HG03457 (cell line): ENCODE data around the gene CELSR1.
"Not testable (repeated sequence)": the region's sequence is repeated elsewhere in the genome, so short reads cannot be mapped to it uniquely, and the experiment has no call there.

Experiments used
- ATAC-seq: cut with Tn5 transposase; IDR thresholded peaks from one replicate; pipeline ENCODE4 v1.9.1; 2021; ENCODE audit warnings: moderate number of reproducible peaks; ENCODE audit not compliant: unreplicated experiment

CELSR1 gene

DNA sequence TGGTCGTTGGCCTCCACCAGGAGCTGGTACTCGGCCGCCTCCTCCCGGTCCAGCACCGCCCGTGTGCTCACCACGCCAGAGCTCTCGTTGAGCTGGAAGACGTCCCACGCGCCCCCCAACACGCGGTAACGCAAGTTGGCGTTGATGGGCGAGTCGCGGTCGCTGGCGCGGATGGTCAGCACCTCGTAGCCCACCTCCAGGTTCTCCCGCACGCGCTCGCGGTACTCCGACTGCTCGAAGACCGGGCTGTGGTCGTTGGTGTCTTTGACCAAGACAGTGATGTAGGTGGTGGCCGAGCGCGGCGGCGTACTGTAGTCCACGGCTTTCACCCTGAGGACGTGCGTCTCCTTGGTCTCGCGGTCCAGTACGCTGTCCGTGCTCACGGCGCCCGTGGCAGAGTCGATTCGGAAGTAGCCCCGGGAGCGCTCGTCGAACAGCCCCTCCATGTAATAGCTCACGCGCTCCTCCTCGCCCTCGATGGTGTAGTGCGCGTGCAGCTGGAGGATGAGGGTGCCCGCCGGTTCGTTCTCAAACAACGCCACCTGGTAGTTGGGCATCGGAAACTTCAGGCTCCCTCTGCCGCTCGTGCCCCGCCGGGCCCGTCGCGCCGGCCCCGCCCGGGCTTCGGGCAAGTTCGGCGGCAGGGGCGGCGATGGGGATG is 1.4 kb downstream of the CELSR1 start:
- ATAC-seq: no peak

DNA sequence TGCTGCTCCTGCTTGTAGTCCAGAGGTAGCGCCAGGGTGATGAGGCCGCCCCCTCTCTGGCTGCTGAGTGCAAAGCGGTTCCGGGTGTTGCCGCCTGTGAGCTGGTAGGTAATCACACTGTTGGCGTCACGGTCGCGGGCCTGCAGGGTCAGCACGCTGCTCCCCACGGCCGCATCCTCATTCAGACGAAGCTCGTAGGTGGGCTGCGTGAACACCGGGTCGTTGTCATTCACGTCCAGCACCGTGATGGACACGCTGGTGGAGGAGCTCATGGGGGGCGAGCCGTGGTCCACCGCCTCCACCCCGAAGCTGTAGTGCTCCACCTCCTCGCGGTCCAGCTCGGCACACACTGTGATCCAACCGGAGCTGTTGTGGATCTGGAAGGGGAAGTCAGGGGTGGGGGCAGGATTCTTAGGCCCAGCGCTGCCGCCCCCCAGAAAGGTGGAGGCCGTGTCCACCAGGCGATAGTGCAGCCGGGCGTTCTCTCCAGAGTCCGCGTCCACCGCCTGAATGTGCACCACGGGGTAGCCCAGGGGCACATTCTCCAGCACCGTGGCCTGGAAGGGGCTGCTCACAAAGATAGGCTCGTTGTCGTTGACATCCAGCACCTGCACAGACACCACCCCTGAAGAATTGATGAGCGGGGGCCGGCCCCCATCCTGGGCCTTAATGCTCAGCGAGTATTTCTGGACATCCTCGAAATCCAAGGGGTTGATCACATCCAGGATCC is 2.4 kb downstream of the CELSR1 start:
- no peak for ATAC-seq

DNA sequence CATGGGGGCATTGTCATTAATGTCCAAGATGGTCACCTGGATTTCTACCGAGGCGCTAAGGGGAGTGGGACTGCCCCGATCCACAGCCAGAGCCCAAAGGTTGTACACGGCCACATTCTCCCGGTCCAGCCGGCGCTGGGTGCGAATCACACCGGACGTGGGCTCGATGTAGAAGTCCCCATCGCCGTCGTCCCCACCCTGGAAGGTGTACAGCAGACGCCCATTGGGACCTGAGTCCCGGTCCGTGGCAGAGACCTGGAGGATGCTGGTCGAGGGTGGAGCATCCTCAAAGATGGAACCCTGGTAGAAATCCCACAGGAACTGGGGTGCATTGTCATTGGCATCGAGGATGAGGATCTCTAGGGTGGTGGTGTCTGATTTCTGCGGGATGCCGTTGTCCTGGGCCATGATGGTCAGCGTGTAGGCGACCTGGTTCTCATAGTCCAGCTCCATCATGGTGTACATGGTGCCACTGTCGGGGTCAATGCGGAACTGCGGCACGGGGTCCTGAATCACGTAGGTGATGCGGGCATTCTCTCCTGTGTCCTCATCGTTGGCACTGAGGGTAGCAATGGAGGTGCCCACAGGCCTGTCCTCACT is 3.1 kb downstream of the CELSR1 start:
- ATAC-seq: no peak

DNA sequence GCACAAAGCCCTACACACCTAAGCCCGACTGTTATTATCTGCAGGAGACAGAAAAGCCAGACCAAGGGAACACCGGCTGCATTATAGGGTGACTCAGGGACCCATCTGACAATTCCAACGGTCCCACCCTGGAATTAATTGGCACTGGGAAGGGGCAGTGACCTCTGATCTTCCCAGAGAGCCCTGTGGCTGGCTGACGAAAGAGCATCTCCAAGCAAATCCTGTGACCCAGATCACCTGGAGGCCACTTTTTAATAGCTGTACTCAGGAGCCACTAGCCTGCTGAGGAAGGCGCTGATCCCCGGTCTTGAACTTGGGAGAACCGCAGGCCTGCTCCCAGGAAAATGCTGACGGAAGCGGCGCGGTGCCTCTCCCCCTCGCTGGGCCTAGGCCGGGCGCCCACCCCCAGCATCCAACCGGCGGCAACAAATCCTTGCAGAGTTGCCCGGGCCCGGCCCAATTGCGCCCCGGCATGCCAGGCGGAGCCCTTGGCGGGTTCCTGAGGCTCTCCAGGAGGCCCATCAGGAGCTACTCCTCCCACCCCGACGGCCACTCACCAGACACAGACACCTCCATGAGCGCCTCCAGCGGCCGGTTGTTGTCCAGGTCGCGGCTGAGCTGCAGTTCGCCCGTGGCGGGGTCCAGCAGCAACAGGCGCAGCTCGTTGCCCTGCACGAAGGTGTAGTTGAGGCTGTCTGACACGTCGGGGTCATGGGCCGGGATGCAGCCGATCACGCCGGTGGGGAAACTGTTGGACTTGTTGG is 4.2 kb downstream of the CELSR1 start:
- no peak for ATAC-seq

DNA sequence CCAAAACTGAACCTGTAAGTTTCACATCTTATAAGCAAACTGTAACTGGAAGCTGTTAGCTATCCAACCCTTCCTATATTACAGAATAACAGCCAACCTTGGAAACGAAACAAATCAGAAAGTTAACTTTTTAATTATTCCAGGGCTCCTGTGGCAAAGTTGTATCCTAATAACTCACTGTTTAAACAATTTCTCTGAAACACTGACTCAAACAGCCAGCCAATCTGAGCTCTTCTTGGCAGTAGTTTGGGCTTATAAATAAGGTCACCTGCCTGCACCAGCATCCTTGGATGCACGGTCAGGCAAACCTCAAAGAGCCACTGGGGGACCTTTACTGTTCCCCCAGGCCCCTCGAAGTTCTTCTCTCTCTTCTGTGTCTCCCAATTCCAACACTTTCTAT is 5.0 kb downstream of the CELSR1 start:
- no peak for ATAC-seq

DNA sequence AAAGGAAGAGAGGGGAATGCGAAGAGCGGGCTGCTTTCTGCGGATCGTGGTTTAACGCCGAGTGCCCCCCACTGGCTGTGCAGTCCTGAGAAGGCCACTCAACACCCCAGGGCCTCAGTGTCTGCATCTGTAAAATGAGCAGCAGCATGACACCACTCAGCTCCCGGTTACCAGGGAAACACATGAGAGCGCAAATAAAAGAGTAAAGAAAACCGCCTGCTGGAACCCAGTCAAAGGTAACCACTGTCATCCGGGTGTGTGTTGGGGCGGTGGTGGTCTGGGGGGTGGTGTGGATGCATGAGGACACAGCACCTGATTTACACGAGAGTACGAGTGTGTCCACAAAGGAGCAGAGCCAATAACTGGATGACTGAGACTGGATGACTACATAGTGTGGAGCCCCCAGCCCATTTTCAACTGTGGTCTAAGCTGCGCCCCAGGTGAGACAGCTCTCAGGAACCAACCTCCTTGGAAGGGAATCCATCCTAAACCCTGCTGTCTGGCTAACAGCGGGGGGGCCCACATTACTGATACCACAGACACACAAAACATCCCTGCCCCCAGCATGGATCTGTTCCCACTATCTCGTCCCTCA is 5.7 kb downstream of the CELSR1 start:
- no peak for ATAC-seq

DNA sequence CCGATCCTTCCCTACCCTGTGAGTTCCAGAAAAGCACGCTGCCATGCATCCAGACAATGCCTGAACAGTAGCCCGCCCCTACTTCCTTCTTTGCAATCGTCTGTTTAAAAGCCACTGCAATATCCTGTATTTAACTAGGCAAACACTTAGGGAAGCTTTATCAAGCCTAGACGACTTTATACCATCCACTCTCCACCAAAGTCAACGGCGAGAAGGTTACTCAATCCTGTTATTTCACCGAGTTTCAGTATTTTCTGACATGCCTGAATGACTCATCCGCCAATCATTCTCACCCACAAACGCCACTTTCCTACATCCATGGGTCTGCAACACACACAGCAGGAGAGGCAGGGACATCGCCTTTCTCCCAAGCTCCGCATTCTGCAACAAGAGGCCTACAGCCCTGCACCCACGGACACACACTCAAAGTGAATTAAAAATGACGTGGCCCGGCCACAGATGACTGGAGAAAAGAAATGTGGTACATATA is 9.3 kb downstream of the CELSR1 start:
- no peak for ATAC-seq

DNA sequence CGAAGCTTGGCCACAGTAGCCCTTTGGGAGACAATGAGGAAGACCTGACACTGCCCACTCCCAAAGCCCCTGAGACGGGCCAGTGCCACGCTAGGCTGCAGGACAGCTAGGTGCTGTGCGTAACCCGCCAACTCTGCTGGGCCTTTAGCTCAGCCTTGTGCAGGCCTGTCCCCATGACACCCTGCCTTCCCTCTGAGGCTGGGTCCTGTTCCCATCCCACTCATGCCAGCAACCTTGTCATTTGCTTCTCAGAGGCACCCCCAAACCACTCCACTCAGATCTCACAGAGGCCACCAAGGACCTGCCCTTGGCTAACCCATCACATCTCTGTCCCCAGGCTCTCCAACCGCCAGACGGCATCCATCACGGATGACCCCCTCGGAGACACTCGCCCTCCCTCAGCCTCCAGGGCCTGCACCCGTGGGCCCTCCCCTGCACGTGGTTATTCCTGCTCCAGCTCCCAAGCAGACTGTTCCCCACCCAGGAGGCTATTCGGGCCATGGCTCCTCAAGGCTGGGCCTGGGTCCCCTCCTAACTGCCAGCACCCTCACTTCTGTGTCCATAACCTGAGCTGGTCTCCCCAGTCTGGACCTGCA is 11.1 kb downstream of the CELSR1 start:
- no peak for ATAC-seq

DNA sequence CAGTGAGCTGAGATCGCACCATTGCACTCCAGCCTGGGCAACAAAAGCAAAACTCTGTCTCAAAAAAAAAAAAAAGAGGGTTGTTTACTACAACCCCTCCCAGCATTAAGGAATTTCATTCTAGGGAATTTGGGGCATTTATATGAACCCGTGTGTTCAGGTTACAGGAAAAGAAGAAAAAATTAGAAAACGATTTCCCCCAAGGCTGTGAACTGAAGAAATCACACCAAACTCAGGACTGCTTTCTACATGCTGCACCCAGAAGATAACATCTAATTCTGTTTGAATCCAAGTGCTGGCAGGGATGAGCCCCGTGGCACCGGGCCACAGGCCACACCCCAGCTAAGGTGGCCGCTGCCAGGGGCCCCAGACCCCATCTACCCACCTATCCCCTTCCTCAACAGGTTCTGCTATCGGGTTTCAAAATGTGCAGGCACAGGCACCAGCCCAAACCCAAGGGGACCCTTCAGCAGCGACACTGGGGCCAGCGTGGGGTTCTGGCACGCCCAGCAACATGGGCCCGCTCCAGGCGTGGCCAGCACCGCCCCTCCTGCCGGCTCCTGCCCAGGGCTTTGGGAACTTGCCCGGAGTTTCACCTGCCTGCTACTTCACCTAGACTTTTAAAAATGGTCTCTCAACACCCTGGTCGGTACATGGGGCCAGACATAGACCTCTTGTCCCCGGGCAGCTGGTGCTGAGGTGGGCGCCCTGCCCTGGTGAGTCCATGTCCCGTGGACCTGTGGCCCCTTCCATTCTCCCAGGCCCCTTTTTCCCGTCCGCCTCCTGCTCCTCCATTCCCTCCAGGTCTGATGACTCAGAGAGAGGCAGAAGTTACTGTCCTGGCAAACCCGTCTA is 11.8 kb downstream of the CELSR1 start:
- no peak for ATAC-seq

DNA sequence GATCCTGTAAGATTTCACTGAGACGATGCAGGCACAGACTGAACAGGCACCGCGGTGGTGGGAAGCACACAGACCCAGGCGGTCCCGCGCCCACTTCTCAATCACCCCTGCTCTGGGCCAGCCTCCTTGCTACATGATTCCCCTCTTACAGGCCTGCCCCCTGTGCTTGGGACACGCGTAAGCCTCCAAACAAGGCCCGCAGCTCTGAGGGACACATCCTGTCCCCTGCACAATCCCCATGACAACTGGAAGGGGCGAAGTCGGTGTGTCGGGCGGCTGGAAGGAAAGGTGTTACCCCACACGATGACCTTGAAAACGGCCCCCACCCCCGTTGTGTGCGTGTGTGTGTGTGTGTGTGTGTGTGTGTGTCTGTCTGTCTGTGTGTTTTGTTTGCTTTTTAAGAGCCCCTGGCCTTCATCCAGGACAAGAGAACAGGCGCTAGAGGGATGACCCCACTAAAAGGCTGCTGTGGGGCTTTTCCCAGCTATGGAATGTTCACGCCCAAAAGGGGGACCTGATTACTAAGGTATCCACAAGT is 13.1 kb downstream of the CELSR1 start:
- no peak for ATAC-seq

DNA sequence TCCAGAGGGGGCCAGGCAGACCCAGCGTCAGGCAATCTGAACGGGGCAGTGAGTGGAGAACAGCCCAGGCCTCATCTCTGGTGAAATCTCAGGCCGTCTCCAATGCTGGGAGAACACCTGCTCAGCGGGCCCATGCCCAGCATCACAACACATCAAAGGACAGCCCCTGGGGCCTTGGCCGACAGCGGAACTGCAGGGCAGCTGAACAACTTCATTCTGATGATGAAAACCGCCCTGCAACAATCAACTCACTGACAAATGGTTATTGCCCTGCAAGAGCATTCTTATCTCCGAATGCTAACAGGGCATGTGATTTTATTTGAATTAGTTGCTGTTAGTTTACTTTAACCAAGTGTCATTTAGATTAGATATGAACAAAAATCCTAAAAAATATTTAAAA is 14.6 kb downstream of the CELSR1 start:
- no peak for ATAC-seq

DNA sequence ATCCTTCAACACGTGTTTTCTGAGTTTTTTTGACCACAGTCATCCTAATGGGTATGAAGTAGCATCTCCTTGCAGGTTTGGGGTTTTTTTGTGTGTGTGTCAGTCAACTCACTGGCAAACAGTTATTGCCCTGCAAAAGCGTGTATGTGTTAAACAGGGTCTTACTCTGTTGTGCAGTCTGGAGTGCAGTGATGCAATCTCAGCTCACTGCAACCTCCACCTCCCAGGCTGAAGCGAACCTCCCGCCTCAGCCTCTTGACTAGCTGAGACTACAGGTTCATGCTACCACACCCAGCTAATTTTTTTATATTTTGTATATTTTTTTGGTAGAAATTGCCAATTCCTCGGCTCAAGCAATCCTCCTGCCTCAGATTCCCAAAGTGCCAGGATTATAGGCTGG is 15.4 kb downstream of the CELSR1 start:
- no peak for ATAC-seq

DNA sequence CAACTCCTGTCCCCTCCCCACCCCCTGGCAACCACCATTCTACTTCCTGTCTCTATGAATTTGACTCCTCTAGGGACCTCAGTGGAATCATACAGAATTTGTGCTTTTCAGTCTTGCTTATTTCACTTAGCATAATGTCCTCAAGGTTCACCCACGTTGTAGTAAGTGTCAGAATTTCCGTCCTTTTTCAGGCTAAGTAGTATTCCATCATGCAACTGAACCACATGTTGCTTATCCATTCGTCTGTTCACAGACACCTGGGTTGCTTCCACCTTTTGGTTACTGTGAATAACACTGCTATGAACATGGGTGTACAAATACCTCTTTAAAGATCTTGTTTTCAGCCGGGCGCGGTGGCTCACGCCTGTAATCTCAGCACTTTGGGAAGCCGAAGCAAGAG is 16.5 kb downstream of the CELSR1 start:
- no peak for ATAC-seq

DNA sequence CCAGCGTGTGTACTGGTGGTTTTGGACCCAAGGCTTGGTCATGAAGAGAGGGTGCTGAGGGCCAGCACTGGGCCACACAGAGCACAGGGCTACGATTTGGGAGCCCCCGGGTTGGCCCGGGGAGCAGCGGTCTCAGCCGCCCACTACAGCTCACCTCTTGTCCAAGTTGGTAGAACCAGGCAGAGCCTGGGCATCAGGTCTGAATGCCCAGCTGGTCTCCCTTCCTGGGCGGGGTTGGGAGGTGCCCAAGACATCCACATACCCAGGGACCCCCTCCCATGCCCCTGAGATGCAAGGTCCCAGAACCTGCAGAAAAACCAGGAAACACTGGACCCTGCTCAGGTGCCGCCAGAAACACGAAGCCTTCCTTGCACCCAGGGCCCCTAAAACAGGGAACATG is 18.0 kb downstream of the CELSR1 start:
- no peak for ATAC-seq

DNA sequence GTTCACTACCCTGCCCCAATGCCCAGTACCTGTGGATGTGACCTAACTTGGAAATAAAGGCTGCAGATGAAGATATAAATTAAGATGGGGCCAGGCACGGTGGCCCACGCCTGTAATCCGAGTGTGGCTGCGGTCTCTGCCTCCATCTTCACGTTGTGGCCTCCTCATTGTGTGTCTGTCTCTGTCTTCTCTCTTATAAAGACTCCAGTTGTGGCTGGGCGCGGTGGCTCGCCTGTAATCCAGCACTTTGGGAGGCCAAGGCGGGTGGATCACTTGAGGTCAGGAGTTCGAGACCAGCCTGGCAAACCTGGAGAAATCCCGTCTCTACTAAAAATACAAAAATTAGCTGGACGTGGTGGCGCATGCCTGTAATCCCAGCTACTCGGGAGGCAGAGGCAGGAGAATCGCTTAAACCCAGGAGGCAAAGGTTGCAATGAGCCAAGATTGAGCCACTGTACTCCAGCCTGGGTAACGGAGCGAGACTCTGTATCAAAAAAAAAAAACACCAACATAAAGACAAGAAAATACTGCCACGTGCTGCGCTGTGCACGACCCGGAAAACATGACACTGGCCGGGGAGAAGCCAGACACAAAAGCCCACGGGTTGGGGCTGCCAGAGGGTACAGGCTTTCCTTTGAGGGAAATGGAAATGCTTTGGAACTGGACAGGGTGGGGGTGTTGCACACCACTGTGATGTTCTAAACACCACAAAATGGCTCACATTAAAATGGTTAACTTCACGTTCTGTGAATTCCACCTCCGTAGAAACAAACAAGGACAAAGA is 18.7 kb downstream of the CELSR1 start:
- ATAC-seq: no peak

DNA sequence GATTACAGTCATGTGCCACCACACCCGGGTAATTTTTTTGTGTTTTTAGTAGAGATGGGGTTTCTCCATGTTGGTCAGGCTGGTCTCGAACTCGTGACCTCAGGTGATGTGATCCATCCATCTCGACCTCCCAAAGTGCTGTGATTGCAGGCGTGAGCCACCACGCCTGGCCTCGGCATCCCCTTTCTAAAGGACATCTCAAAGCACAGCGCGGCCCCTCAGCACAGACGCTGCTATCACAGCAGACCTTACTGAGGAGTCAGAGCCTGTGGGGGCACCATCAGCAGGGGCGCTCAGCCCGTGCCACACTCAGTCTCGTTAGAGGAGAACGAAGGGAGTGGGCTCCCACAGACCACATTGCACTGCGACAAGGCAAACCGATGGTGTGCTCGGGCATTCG is 19.4 kb downstream of the CELSR1 start:
- ATAC-seq: no peak

DNA sequence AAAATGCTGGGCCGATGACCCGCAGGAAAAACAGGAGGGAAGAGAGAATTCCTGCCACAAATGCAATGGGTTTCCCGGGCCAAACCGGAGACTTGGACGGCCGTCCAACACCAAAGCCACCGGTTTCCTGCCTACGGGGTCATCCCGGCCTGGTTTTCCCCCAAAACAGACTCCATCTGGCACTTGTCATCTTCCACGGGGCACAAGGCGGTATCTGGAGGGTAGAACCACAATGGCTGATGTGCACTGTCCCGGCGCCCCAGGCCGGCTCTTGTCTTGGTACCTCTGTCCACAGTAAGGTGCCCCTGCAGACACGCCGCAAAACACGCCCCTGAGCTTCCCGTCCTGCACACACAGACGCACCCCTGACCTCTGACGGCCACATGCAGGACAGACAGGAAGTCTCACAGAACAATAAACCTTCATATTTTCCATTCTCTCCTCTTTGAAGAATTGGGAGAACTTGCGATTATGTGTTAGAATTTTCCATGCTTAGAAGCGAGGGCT is 20.1 kb downstream of the CELSR1 start:
- no peak for ATAC-seq

DNA sequence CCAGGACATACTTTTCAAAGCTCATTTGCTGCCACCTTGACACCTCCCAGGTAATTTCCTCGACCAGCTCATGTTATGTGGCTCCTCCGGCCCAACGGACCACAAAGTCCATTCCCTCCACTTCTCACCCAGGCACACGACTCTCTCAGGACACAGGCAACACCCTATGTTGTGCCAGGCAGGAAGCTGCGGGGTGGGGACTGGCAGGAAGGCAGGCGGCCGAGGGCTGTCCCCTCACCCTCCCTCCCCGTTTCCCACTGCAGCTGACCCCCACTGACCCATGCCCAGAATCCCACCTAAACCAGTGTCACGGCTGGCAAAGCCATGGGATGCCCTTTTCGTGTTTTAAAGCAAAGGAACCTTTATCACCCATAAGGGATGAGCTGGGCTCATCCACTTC is 20.8 kb downstream of the CELSR1 start:
- ATAC-seq: no peak

DNA sequence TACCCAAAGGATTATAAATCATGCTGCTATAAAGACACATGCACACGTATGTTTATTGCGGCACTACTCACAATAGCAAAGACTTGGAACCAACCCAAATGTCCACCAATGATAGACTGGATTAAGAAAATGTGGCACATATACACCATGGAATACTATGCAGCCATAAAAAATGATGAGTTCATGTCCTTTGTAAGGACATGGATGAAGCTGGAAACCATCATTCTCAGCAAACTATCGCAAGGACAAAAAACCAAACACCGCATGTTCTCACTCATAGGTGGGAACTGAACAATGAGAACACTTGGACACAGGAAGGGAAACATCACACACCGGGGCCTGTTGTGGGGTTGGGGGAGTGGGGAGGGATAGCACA is 21.3 kb downstream of the CELSR1 start:
- not testable (repeated sequence) for ATAC-seq
